HG03139 (cell line): Measurements from ENCODE around the gene SCYGR7.
A peak's percentile ranks its signal among the peaks of the same experiment; 100 is the strongest.
"Not testable (repeated sequence)": the region's sequence is repeated elsewhere in the genome, so short reads cannot be mapped to it uniquely, and the experiment has no call there.

Source experiments
- ATAC-seq: cut with Tn5 transposase; IDR thresholded peaks from one replicate; pipeline ENCODE4 v1.9.1; 2021; ENCODE audit not compliant: unreplicated experiment

The SCYGR7 gene

DNA sequence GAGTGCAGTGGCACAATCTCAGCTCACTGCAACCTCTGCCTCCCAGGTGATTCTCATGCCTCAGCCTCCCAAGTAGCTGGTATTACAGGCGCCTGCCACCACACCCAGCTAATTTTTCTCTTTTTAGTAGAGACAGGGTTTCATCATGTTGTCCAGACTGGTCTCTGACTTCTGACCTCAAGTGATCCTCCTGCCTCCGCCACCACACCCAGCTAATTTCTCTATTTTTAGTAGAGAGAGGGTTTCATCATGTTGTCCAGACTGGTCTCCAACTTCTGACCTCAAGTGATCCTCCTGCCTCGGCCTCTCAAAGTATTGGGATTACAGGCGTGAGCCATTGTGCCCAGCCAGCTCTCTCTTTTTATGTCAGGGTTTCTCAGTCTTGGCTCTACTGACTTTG lies 28.1 kb downstream of the SCYGR7 start:
- not testable (repeated sequence) for ATAC-seq

- ATAC-seq = no peak
These were observed 31.4 kb downstream of the SCYGR7 start for GRCh38 chr2:227759411-227760118.

DNA sequence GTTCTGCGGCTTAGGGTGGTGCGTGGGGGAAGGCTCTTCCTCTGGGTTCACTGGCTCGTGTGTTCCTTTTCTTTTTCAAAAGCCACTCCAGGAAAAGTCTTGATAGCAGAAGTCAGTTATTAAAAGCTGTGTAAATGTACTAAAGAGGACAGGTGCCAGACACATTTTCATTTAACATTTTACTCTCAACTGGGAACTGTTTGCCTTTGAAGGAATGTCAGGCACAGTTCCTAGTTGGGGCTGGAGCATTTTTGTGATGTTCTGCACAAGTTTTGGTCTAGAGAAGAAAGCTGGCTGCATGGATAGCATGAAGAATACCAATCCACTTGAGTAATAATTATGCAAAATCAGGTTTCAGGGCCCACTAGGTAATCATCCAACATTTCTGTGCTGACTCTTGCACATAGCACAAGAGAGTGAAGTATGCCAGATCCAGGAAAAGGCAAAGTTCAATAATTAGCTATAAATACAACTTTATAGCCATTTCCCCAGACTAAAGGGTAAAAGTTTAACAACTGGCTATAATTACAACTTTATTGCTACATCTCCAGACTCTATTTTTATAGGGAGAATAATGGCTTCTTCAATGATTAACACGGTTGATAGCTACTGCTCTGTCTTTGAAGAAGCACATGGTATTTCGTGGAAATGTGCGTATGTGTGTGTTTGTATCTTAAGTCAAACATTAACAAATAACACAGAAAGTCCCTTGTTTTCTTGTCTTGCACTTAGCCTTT lies 33.8 kb downstream of the SCYGR7 start:
- no peak for ATAC-seq

- no peak for ATAC-seq
These were observed 37.7 kb downstream of the SCYGR7 start for GRCh38 chr2:227765788-227766372.

- ATAC-seq = peak; percentile 97
These were observed 38.3 kb downstream of the SCYGR7 start for GRCh38 chr2:227766373-227766883.

DNA sequence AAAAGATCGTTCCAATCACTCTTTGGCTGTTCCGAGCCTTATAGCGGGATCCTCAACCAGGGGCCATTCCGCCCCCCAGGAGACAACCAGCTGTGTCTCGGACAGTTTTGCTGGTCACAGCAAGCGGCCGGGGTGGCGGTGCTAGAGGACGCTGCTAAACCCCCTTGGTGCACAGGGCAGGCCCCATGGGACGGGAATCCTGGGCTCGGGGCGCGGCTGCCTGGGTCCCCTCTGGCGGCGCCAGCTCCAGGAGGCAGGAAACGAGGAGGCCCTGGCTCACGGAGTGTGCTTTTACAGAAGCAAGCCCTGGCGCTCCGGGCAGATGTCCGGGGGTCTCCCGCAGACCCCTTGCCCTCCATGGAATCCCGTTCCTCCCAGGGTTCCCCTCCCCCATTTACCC lies 39.7 kb downstream of the SCYGR7 start:
- ATAC-seq = no peak

DNA sequence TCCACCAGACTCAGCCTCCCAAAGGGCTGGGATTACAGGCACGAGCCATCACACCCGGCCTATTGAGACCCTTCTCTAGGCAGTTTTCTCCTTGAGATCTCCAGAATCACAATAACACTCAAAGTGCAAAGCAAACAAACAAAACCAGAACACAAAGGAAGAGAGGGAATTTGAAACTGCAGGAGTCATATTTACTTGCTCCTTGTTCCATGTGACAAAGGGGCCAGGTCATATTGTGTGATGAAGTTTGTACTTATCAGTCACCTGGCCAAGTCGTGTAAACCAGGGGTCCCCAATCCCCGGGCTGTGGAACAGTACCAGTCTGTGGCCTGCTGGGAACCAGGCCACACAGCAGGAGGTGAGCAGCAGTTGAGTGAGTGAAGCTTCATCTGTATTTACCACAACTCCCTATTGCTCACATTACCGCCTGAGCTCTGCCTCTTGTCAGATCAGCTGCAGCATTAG lies 44.1 kb downstream of the SCYGR7 start:
- no peak for ATAC-seq

DNA sequence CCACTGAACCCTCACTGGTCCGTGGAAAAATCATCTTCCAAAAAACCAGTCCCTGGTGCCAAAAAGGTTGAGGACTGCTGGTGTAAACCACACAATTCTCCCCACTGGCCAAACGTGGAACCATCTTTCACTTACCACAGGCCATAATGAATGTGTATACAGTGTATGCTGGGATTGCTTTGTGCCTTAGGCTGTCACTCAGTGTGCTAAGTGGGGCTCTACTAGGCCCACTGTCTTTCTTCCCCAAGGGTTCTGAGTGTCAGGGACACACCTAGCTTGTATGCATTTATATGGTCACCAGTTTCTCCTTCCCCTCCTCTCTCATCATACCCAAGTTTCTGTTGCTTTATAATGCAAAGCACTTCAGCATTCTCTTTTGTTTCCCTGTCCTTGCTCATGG lies 44.8 kb downstream of the SCYGR7 start:
- ATAC-seq = no peak

DNA sequence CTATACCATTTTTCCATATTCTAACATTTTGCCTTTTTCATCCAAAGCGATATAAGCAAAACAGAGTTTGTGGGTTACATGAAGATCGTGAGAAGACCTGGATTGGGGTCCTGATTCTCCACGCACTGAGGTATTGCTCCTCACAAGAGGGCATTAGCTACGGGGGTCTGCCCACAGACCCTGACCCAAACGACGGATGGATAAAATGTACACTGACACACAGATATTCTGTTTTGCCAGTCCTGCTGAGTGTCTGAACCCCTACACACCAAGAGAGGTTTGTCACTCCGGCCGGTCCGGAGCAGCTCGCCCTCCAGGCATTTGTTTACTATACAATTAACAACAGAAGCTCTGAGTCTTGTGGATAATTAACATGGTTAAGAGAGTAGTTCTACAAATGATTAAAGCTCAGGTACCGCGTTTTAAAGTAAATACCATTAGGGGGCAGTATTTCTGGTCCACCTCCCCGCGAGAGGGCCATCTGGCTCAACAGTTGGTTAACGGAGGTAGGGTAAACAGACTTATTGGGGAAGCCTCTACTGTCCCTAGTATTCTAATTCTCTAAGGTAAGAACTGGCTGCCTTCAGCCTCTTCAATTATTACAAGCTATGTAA lies 46.0 kb downstream of the SCYGR7 start:
- ATAC-seq = no peak

DNA sequence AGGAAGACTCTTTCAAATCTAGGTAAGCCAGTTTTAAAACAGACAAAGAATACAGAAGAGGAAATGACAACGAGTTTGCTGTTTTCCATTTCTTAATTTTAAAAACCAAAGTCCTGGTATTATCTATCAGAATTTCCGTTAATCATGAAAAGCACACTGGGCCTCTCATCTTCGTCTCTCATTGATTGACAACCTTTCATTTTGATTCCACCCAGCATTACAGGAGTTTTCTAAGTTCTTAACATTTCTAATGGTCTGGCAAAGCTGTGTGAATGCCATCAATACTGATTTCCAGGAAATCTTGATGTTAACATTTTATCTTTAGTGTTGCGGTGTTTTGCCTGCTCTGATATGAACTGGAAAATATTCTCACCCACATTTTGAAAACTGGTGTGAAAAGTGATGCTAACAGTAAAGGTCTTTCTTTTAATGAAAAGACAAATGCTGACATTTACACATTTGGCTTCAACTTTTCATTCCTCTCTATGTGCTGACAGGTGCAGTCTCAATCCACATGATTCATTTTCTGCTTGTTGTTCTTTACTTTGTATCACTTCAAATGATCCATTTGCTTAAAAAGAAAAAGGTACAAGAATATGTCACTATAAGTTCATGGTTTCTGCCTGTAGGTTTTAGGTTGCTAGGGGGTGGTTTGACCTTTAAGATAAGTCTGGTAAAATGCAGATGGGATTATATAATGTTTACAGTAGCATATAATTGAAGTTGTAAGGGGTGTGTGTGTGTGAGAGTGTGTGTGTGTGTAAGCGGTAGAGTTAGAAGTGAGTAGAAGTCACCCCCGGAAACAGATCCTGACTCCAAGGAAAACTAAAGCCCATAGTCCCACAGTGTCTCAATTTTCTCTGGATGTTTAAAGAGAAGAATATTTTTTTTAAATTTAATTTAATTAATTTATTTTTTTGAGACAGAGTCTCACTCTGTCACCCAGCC lies 47.0 kb downstream of the SCYGR7 start:
- ATAC-seq = no peak
